Inferior parietal cortex (tissue), 1 donor: ENCODE data around the gene STRIP1.

ENCODE experiments used
- DNase-seq: peaks from one replicate; pipeline ENCODE4 v3.0.0-alpha.2; 2016; ENCODE audit errors: extremely low spot score

Gene STRIP1

GRCh38 chr1:110091791-110092190, 57.4 kb downstream of the STRIP1 start:
- no peak for DNase-seq

- no peak for DNase-seq
These were observed 58.6 kb downstream of the STRIP1 start for GRCh38 chr1:110092991-110093390.

DNA sequence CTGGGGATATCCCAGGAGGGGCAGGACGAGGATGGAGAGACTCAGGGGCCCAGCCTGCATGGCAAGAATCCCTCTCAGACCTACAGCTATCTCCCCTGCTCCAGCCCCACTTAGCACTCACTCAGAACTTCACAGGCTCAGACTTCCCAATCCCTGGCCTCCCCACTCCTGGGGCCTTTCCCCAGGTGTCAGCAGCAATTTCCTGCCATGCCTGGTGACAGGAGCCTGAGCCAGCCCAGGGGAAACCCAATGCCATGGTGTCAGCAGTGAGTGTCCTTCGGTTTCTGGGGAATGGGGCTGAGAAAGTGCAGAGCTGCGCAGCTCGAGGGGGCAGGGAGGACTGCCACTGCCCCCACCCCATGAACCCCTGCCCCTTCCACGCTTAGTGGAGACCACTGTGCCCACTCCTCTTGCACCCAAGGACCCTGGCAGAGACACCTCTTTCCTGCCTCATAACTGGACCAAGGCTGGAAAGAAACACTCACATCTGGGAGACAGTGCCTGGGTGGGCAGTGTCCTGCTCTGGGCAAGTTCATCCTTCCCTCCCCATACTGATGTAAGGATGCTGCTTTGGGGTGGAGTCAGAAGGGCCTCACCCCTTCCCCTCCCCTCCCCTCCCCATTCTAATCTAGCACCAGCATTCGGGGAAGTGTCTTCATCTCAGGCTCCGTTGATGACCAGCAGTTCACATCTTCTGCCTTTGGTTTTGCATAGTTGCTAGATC, 60.7 kb downstream of the STRIP1 start:
- DNase-seq: no peak

DNA sequence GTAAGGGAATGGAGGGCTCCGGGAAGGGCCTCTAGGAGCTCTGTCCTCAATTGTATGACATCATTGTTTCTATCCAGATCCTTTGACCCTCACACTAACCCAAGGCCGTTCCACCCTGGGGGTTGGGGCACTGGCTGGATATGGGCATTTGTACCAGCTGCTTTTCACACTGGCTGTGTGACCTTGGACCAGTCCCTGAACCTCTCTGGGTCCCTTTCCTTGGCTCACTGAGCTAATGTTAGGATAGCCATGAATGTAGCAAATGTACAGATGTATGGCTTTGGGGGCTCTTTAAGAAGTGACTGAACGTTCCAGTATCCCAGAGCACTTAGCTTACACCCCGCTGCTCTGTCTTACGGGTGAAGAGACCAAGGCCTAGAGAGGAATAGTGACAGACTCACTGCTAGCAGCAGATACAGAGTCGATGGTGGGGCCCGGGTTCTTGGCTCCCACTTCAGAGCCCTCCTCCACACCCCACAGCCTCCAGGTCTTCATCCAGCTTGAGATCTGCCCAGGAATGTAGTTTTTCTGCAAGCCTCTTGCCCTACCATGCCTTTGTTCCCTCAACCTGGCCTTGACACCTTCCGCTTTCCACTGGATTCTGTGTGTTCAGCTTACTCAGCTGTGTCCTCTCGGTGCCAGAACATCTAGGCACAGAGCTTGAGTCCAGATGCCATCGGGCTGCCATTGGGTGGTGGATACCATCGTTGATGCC, 63.2 kb downstream of the STRIP1 start:
- no peak for DNase-seq

- no peak for DNase-seq
These were observed 64.0 kb downstream of the STRIP1 start for GRCh38 chr1:110098222-110099026.

DNA sequence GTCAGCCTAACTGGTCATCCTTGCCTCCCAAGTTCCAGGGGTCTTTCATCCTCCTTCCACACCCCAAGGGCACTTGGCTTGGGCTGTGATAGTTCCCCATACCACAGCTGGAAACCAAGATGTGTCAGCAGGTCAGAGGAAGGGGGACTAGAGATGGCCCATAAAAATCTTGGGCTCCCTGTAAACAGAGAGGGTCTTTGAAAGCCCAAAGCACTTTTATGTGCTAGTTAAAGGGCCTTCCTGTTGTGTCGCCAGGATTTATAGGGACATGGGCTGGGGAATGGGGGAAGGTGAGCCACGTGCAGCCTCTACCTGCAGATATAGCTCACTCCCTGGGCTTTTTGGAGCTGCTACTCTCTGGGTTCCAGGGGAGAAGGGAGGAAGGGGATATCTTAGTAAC, 65.9 kb downstream of the STRIP1 start:
- DNase-seq: no peak

DNA sequence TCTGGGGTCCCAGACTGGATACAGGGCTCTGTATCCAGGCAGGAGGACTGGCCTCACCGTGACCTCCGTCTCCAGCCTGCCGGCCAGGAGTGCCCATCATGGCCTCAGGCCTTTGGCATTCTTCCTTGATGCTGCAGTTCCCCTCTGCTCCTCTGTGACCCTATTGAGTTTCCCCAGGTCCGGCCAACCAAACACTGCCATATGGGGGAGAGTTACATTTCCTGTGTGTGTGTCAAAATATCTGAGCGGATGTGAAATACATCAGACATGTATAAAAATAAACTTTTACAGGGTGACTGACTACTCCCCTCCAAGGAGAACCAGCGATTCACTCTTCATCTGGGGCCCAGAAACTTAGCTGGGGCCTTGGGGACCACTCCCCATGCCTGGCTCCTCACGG, 67.7 kb downstream of the STRIP1 start:
- no peak for DNase-seq
